ENCODE data around the gene SYT7.
A peak's percentile ranks its signal among the peaks of the same experiment; 100 is the strongest.

DNA sequence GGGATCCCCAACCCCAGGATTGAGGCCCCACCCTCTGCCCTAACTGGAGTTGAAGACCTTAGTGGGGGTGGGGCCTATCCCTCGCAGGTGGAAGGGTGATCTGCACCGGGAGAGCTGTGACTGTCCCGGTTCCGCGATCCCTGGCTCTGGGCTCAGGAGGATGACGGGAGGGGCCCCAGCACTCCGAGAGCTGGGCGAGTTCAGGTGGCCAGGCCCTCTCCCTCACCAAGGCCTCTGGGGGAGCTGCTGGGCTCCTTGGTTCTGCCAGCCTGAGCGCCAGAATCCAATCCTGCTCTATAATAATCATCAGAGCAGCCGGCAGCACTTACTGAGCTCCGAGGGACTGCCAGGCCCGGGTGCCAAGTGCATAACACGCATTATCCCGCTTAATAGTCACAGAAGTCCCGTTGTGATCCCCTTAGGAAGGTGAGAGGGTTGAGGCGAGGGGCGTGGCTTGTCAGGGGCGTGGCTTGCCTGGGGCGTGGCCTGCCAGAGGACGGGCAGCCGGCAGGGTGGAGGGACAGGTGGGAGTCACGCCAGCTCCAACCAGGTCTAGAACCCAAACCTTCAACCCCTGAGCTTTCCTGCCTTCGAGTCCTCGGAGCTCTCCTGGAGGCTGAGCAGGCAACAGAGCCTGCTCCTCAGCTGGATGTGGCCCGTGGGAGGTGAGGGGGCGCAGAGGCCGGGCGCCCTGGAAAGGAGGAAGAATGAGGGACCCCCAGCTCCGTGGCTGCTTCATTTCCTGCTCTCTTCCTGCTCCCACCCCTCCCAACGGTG, 7.3 kb upstream of the SYT7 start:
- TF ChIP-seq, protein P1, sequence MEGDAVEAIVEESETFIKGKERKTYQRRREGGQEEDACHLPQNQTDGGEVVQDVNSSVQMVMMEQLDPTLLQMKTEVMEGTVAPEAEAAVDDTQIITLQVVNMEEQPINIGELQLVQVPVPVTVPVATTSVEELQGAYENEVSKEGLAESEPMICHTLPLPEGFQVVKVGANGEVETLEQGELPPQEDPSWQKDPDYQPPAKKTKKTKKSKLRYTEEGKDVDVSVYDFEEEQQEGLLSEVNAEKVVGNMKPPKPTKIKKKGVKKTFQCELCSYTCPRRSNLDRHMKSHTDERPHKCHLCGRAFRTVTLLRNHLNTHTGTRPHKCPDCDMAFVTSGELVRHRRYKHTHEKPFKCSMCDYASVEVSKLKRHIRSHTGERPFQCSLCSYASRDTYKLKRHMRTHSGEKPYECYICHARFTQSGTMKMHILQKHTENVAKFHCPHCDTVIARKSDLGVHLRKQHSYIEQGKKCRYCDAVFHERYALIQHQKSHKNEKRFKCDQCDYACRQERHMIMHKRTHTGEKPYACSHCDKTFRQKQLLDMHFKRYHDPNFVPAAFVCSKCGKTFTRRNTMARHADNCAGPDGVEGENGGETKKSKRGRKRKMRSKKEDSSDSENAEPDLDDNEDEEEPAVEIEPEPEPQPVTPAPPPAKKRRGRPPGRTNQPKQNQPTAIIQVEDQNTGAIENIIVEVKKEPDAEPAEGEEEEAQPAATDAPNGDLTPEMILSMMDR (IDR thresholded peaks at IDR 0.05), result peak in 2 of 4 experiments; percentile 3 to 30
- peak in 1 of 2 donors; percentile 29 for TF ChIP-seq POLR2A (IDR thresholded peaks at IDR 0.05)
